B cell (primary cell): ENCODE measurements around the gene AUTS2. TPM values are rescaled to one million over a fixed set of nuclear protein-coding genes. Genes with fewer than 3 reads are reported as not detected.

Experiments used
- ATAC-seq: fragments of 200-7000 bp; cut with Tn5 transposase; one replicate; pipeline ENCODE4 v1.10.0; 2021; ENCODE audit warnings: low read depth, mild to moderate bottlenecking, moderate number of reproducible peaks, moderate library complexity
- CTCF ChIA-PET: fragments of 350-600 bp; sonication (Branson Sonifier 250); formaldehyde crosslinking; loops from one replicate; lab custom pipeline; 2021; ENCODE audit warnings: antibody characterized with exemption, inconsistent platforms; lab: Charles Lee
- POLR2A ChIA-PET: fragments of 350-600 bp; sonication (Branson Sonifier 250); formaldehyde crosslinking; loops from one replicate; lab custom pipeline; 2021; ENCODE audit warnings: antibody characterized with exemption; lab: Charles Lee
- DNase-seq: peaks from one replicate; pipeline ENCODE4 v3.0.0; 2013
- H2AFZ ChIP-seq: 2 replicates; pipeline ENCODE4 v1.6.1; 2012; ENCODE audit warnings: mild to moderate bottlenecking, low read depth, low read length; ENCODE audit not compliant: insufficient read depth, poor library complexity, severe bottlenecking
- H3K27ac ChIP-seq, 2 donors: 1 replicate in 1 of 2; 2 replicates in 1 of 2; pipeline ENCODE4 v1.5.1; 2012 to 2013; ENCODE audit warnings: low read length in 2 of 2, mild to moderate bottlenecking in 2 of 2, moderate library complexity in 1 of 2
- H3K27me3 ChIP-seq, 4 experiments: fragments of 200-600 bp in 1 of 4; sonication (generic) in 1 of 4; replicated peaks in 1 of 4; 1 replicate in 2 of 4; 2 replicates in 2 of 4; pipeline versions ENCODE4 v1.6.1 to v1.7.0; 2013 to 2016; ENCODE audit warnings: low read length in 3 of 4, mild to moderate bottlenecking in 2 of 4, mixed read lengths in 1 of 4, moderate library complexity in 1 of 4; ENCODE audit not compliant: insufficient read depth in 4 of 4, control insufficient read depth in 3 of 4; ENCODE audit errors: control extremely low read depth in 1 of 4
- H3K36me3 ChIP-seq, 2 experiments: replicated peaks in 1 of 2; 1 replicate in 1 of 2; 2 replicates in 1 of 2; pipeline versions ENCODE4 v1.6.1 to v1.7.1; 2013; ENCODE audit warnings: low read length in 1 of 2; ENCODE audit not compliant: insufficient read depth in 2 of 2, control insufficient read depth in 1 of 2; ENCODE audit errors: control extremely low read depth in 1 of 2, extremely low read depth in 1 of 2
- H3K4me1 ChIP-seq, 2 donors: fragments of 200-600 bp in 1 of 2; sonication (generic) in 1 of 2; 1 replicate in 1 of 2; 2 replicates in 1 of 2; pipeline versions ENCODE4 v1.5.1 to v1.6.1; 2013 to 2017; ENCODE audit warnings: low read length in 2 of 2; ENCODE audit not compliant: control insufficient read depth in 2 of 2, insufficient read depth in 2 of 2
- H3K4me2 ChIP-seq: replicated peaks from 2 replicates; pipeline ENCODE3; 2012; ENCODE audit warnings: mild to moderate bottlenecking, low read depth, low read length; ENCODE audit not compliant: poor library complexity, severe bottlenecking
- H3K4me3 ChIP-seq, 5 experiments: fragments of 200-600 bp in 1 of 5; sonication (generic) in 1 of 5; 1 replicate in 3 of 5; 2 replicates in 2 of 5; pipeline versions ENCODE4 v1.5.1 to v1.7.0; 2011 to 2016; ENCODE audit warnings: low read length in 4 of 5, mild to moderate bottlenecking in 4 of 5, low read depth in 2 of 5, control low read depth in 1 of 5, moderate library complexity in 1 of 5; ENCODE audit not compliant: insufficient read depth in 1 of 5; ENCODE audit errors: control extremely low read depth in 1 of 5, extremely low read depth in 1 of 5
- H3K79me2 ChIP-seq: fragments of 200-600 bp; sonication (generic); one replicate; pipeline ENCODE4 v1.6.0; 2016; ENCODE audit warnings: low read length; ENCODE audit not compliant: control insufficient read depth, insufficient read depth
- H3K9ac ChIP-seq: fragments of 200-600 bp; sonication (generic); 2 replicates; pipeline ENCODE4 v1.6.1; 2017; ENCODE audit warnings: mild to moderate bottlenecking, low read length, moderate library complexity
- H3K9me3 ChIP-seq, 3 donors: one replicate each; pipeline versions ENCODE4 v1.6.1 to v1.7.1; 2013; ENCODE audit warnings: low read length in 2 of 3; ENCODE audit not compliant: control insufficient read depth in 2 of 3, insufficient read depth in 1 of 3; ENCODE audit errors: control extremely low read depth in 1 of 3
- H4K20me1 ChIP-seq: 2 replicates; pipeline ENCODE4 v1.6.0; 2012; ENCODE audit warnings: mild to moderate bottlenecking, low read length; ENCODE audit not compliant: insufficient read depth, control insufficient read depth, poor library complexity, severe bottlenecking
- H3K27ac Mint-ChIP-seq: one replicate; pipeline ENCODE4 v1.8.0; 2021; ENCODE audit warnings: mixed read lengths
- H3K27me3 Mint-ChIP-seq: one replicate; pipeline ENCODE4 v1.8.0; 2021; ENCODE audit warnings: mixed read lengths
- H3K4me1 Mint-ChIP-seq: one replicate; pipeline ENCODE4 v1.8.0; 2021; ENCODE audit warnings: mixed read lengths
- H3K4me3 Mint-ChIP-seq: one replicate; pipeline ENCODE4 v1.8.0; 2021; ENCODE audit warnings: mixed read lengths
- H3K9me3 Mint-ChIP-seq: one replicate; pipeline ENCODE4 v1.8.0; 2022; ENCODE audit warnings: mixed read lengths; ENCODE audit not compliant: insufficient read depth
- EZH2 ChIP-seq: IDR thresholded peaks from 2 replicates; pipeline ENCODE4 v1.6.1; 2012; ENCODE audit warnings: borderline replicate concordance, low read depth, mild to moderate bottlenecking, moderate library complexity, low read length; ENCODE audit not compliant: insufficient read depth, poor library complexity, severe bottlenecking
- WGBS: methylation state at CpG from one replicate; pipeline ENCODE4 v1.1.5; 2013; ENCODE audit warnings: missing lambda C conversion rate; ENCODE audit not compliant: insufficient coverage; 5-methylcytosine and 5-hydroxymethylcytosine counted together
- intact Hi-C: fragments of 100-400 bp; cut with micrococcal nuclease; formaldehyde crosslinking; loops from one replicate; pipeline ENCODE4 v1.10.0; 2022
- polyA plus RNA-seq: library from polyadenylated mRNA; depleted of rRNA; stranded (reverse); fragments of >200 nt; gene quantifications from 2 replicates; pipeline ENCODE4 v1.2.3, GENCODE V29; 2012
- total RNA-seq, 2 donors: library from RNA; stranded (reverse); fragments of 120-200 nt in 1 of 2; gene quantifications; 1 replicate in 1 of 2; 2 replicates in 1 of 2; pipeline versions ENCODE4 v1.2.3 to v1.2.4, GENCODE V29; 2013 to 2022
- TF ChIP-seq, protein P1 (sequence below): fragments of 200-600 bp; IDR thresholded peaks from one replicate; pipeline ENCODE4 v1.8.0; 2022; ENCODE audit warnings: antibody characterized with exemption, mild to moderate bottlenecking

AUTS2 gene
- total and polyA plus RNA-seq, 2 donors (not counting 1 experiment from before 2014, with no cell fraction given): 22.3 to 35.0 TPM

DNA sequence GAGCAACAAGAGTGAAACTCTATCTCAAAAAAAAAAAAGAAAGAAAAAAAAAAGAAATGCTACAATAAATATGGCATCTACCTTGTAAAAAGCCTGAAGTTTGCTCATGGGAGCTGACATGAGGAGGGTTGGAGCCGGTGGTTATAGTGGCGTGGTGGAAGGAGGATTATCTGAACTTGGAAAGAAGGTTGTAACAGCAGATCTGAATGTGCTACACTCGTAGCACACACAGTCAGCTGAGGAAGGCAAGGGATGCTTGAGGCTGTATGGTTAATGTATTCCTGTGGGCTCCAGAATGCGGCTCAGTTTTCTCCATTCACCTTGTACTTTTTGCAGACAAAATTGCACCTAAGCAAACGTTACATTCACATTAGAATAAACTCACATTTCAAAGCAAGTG is 1143.4 kb downstream of the AUTS2 start:
- Histone ChIP-seq H3K4me1 (peaks cover 0 to 2% of the 10 kb centered on the region in 2 donors), H3K4me2 (no peak overlapping the region), H2AFZ (no peak overlapping the region), H3K9ac (no peak overlapping the region), H3K27me3 (no peaks in the 10 kb centered on the region), H3K27ac (no peak overlapping the region), H3K9me3 (no peaks in the 10 kb centered on the region), H3K79me2 (no peaks in the 10 kb centered on the region), H3K36me3 (no peaks in the 10 kb centered on the region), H4K20me1 (no peaks in the 10 kb centered on the region), H3K4me3 (no peak overlapping the region)
- ChIA-PET POLR2A (no interaction called here), CTCF (interaction anchor here (0.7 kb wide), 1 partner anchor 13 kb away, joined by 3 read pairs; no protein-coding TSS in a partner anchor)
- intact Hi-C loops: no loop called here
- H3K4me1 Mint-ChIP-seq: peaks cover 16% of the 10 kb centered on the region
- DNase-seq (no peak), ATAC-seq (no peak)
- no peak overlapping the region for H3K4me3 Mint-ChIP-seq
- H3K27ac Mint-ChIP-seq: no peak overlapping the region
- no peaks in the 10 kb centered on the region for H3K27me3 Mint-ChIP-seq
- 92% methylated on average over 2 of the region's 5 CpGs for WGBS
- H3K9me3 Mint-ChIP-seq: no peaks in the 10 kb centered on the region
- TF ChIP-seq, protein P1, sequence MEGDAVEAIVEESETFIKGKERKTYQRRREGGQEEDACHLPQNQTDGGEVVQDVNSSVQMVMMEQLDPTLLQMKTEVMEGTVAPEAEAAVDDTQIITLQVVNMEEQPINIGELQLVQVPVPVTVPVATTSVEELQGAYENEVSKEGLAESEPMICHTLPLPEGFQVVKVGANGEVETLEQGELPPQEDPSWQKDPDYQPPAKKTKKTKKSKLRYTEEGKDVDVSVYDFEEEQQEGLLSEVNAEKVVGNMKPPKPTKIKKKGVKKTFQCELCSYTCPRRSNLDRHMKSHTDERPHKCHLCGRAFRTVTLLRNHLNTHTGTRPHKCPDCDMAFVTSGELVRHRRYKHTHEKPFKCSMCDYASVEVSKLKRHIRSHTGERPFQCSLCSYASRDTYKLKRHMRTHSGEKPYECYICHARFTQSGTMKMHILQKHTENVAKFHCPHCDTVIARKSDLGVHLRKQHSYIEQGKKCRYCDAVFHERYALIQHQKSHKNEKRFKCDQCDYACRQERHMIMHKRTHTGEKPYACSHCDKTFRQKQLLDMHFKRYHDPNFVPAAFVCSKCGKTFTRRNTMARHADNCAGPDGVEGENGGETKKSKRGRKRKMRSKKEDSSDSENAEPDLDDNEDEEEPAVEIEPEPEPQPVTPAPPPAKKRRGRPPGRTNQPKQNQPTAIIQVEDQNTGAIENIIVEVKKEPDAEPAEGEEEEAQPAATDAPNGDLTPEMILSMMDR: no peak
- no peak for TF ChIP-seq EZH2

DNA sequence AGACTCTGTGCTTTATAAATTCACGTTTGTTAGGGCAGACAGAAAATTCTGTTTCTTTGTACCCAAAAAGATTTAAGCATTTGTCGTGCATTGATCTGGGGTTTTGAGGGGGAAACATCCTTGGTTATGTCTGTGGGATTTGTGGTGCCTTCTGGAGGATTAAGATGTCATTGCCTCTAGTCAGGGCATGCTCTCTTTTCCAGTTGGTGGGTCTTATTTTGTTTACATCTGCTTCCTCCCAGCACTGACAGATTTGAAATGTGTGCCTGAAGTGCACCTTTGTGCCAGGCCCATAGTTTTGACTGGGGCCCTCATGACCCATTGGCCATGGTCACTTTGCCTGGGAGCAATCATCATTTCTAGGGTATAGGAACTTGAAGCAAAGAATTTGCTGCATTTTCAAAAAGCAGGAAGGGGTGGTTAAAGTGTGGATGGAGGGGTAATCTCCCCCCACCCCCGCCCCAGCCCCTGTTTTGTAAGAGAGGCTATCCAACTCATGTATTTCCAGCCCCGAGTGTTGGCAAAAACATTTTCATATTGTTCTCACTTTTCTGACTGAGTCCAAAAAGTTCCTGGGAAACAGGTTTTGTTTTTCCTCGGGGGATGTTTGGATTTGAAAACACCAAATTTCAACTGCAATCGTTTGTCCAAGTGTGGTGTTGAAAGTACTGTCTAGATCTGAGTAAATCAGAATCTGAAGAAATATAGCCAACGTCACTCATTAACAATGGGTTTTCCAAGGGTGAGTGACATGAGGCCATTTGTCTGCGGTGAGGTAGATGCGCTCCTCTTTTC is 1145.5 kb downstream of the AUTS2 start:
- Histone ChIP-seq H3K4me3 (no peak overlapping the region), H3K27me3 (no peaks in the 10 kb centered on the region), H3K79me2 (peaks cover 2% of the 10 kb centered on the region), H3K9me3 (no peaks in the 10 kb centered on the region), H3K36me3 (no peaks in the 10 kb centered on the region), H4K20me1 (no peaks in the 10 kb centered on the region), H3K9ac (no peak overlapping the region), H3K4me2 (no peak overlapping the region), H3K27ac (no peak overlapping the region), H3K4me1 (no peaks in the 10 kb centered on the region), H2AFZ (no peak overlapping the region)
- CTCF ChIA-PET: no interaction called here
- no peak for TF ChIP-seq EZH2
- TF ChIP-seq, protein P1: no peak
- Mint-ChIP-seq H3K27ac (no peak overlapping the region), H3K4me3 (no peak overlapping the region), H3K4me1 (peaks cover 7% of the 10 kb centered on the region), H3K27me3 (no peaks in the 10 kb centered on the region), H3K9me3 (no peaks in the 10 kb centered on the region)
- WGBS: 84% methylated on average over 4 of the region's 9 CpGs
- DNase-seq: no peak
- no peak for ATAC-seq
- POLR2A ChIA-PET: no interaction called here
- intact Hi-C loops: no loop called here
